ENCODE results near the gene RNLS.

Gene RNLS

GRCh38 chr10:88508796-88509195, 74.3 kb downstream of the RNLS start:
- TF ChIP-seq, protein P1, sequence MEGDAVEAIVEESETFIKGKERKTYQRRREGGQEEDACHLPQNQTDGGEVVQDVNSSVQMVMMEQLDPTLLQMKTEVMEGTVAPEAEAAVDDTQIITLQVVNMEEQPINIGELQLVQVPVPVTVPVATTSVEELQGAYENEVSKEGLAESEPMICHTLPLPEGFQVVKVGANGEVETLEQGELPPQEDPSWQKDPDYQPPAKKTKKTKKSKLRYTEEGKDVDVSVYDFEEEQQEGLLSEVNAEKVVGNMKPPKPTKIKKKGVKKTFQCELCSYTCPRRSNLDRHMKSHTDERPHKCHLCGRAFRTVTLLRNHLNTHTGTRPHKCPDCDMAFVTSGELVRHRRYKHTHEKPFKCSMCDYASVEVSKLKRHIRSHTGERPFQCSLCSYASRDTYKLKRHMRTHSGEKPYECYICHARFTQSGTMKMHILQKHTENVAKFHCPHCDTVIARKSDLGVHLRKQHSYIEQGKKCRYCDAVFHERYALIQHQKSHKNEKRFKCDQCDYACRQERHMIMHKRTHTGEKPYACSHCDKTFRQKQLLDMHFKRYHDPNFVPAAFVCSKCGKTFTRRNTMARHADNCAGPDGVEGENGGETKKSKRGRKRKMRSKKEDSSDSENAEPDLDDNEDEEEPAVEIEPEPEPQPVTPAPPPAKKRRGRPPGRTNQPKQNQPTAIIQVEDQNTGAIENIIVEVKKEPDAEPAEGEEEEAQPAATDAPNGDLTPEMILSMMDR (IDR thresholded peaks at IDR 0.05): no peak
- no peak for DNase-seq (ENCODE audit: low spot score)
- Histone ChIP-seq H3K4me3 (no peak overlapping the region), H3K27ac (no peak overlapping the region)

DNA sequence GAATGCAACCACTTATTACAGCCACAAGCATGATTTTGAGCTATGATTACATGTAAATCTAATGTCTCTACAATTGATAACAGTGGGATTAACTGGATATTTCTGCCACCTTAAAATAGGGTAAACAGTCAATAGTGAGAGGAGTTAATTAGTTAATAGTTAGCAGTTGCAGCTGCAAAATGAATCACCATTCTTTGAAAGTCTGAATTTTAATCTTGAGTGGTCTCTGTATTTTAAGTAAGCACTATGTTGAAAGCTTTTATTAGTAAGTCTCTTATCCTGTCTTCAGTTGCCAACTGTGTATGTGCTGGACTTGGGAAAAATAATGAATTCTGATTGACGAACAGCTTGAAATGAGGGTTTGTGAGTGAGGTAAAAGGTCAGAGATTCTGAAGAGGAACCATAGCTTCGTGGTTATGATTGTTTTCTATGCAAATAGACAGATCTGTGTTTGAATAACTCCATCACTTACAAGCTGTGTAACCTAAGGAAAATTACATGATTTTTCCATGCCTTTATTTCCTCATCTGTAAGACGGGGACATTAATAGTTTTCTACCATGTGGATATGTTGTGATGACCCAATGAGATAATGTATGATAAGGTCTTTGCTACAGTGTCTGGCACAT, 75.2 kb downstream of the RNLS start:
- DNase-seq (ENCODE audit: low spot score): no peak
- H3K4me3 ChIP-seq: no peak overlapping the region
- H3K27ac ChIP-seq: no peak overlapping the region
- TF ChIP-seq, protein P1 (IDR thresholded peaks at IDR 0.05): no peak

DNA sequence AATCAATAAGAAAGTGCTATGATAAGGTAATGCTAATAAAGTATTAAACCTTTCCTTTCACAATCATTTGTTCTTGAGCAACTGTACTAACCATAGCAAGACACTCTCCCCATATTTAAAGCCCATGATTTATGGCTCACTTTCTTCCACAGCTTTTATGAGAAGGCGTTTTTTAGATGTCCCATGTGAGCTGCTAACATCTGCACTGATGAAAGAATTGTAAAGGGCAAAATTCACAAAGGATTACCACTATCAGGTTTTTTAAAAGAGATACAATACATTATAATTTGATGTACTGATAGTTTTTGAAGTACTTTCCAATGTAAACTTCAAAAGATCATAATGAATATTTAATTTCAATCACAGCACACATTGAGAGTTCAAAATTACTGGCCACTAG, 75.7 kb downstream of the RNLS start:
- no peak for DNase-seq (ENCODE audit: low spot score)
- TF ChIP-seq, protein P1 (IDR thresholded peaks at IDR 0.05): no peak
- H3K4me3 ChIP-seq: no peak overlapping the region
- no peak overlapping the region for H3K27ac ChIP-seq

GRCh38 chr10:88505680-88506215, 77.4 kb downstream of the RNLS start:
- no peak for DNase-seq (ENCODE audit: low spot score)
- no peak overlapping the region for H3K4me3 ChIP-seq
- TF ChIP-seq, protein P1 (IDR thresholded peaks at IDR 0.05): no peak
- no peak overlapping the region for H3K27ac ChIP-seq

- Histone ChIP-seq H3K27ac (no peak overlapping the region), H3K4me3 (no peak overlapping the region)
- TF ChIP-seq, protein P1 (IDR thresholded peaks at IDR 0.05): no peak
- DNase-seq (ENCODE audit: low spot score): no peak
Measured at GRCh38 chr10:88505265-88505664, 77.9 kb downstream of the RNLS start.

GRCh38 chr10:88500656-88501055, 82.5 kb downstream of the RNLS start:
- no peak for DNase-seq (ENCODE audit: low spot score)
- Histone ChIP-seq H3K27ac (no peak overlapping the region), H3K4me3 (no peak overlapping the region)
- TF ChIP-seq, protein P1 (IDR thresholded peaks at IDR 0.05): no peak
